ENCODE measurements around the gene ABTB2. TPM values are rescaled to one million over a fixed set of nuclear protein-coding genes. Genes with fewer than 3 reads are reported as not detected.

Gene ABTB2
- total and polyA plus RNA-seq, 4 donors = 0.73 to 3.3 (median 2.7) TPM

DNA sequence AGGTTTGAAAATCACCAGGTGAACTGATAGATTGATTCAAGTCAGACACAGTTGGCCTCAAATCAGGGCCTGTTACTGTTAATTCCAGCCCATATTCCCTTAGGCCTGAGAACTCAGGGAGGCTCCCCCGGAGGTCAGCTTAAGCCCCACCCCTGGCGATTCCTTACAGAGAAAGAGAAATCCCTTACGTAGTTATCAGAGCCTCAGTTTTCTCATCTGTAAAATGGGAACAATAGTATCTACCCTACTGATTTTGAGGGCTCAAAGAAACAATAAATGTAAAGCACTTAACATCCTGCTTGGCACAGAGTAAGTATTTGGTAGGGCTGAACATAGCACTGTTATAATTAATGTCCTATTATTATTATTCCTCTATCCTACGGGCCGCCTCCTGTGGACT is 158.3 kb downstream of the ABTB2 start:
- no peak for TF ChIP-seq CTCF (IDR thresholded peaks at IDR 0.05; ENCODE audit: control extremely low read depth, extremely low read depth)
- Histone ChIP-seq H3K27ac (ENCODE audit: low read depth in 1 of 2, low read length in 1 of 2) (no peak overlapping the region), H3K4me1 (ENCODE audit: control insufficient read depth in 5 of 5, insufficient read depth in 5 of 5, low read length in 5 of 5) (peaks cover 0 to 7% (median 0%) of the 10 kb centered on the region in 5 donors), H3K9ac (ENCODE audit: insufficient read depth in 1 of 2, low read length in 2 of 2) (no peak overlapping the region), H3K27me3 (ENCODE audit: control insufficient read depth in 3 of 3, insufficient read depth in 3 of 3, low read length in 2 of 3) (no peaks in the 10 kb centered on the region), H3K9me3 (ENCODE audit: control insufficient read depth in 4 of 4, insufficient read depth in 3 of 4, low read length in 3 of 4) (peaks cover 0 to 2% (median 0%) of the 10 kb centered on the region in 4 donors), H3K4me3 (no peak overlapping the region), H3K36me3 (ENCODE audit: control insufficient read depth in 4 of 4, insufficient read depth in 4 of 4, low read length in 4 of 4) (peaks cover 0 to 3% (median 0%) of the 10 kb centered on the region in 4 donors)
- 75 to 79% methylated on average over 5 of the region's 5 CpGs for WGBS, 2 donors
- ATAC-seq (ENCODE audit: insufficient read depth, low FRiP score) = no peak
- DNase-seq = no peak

DNA sequence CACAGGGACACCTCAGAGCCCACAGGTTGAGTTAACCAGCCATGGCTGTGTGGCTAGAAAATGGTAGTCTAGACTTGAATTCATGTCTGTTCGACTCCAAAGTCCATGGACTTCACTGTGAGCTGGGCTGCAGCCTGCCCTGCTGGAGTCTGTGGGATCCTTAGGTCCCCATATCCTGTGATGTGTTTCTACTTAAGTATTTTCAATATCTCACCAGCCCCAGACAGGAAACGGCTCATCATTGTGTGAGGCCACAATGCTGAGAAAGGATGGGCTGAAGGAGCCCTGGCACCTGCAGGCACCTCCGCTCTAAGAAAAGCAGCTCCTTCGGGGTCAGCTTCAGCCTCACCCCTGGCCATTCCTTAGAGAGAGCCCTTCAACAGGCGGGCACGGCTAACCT is 159.3 kb downstream of the ABTB2 start:
- no peaks in the 10 kb centered on the region for H3K27me3 ChIP-seq (ENCODE audit: control insufficient read depth in 3 of 3, insufficient read depth in 3 of 3, low read length in 2 of 3)
- H3K27ac ChIP-seq (ENCODE audit: low read depth in 1 of 2, low read length in 1 of 2) = no peak overlapping the region
- ATAC-seq (ENCODE audit: insufficient read depth, low FRiP score) = no peak
- peaks cover 0 to 2% (median 0%) of the 10 kb centered on the region in 4 donors for H3K9me3 ChIP-seq (ENCODE audit: control insufficient read depth in 4 of 4, insufficient read depth in 3 of 4, low read length in 3 of 4)
- no peak overlapping the region for H3K9ac ChIP-seq (ENCODE audit: insufficient read depth in 1 of 2, low read length in 2 of 2)
- 79 to 80% methylated on average over 6 of the region's 6 CpGs for WGBS, 2 donors
- H3K4me1 ChIP-seq (ENCODE audit: control insufficient read depth in 5 of 5, insufficient read depth in 5 of 5, low read length in 5 of 5) = peaks cover 0 to 7% (median 0%) of the 10 kb centered on the region in 5 donors
- DNase-seq = no peak
- H3K4me3 ChIP-seq = no peak overlapping the region
- no peak for TF ChIP-seq CTCF (IDR thresholded peaks at IDR 0.05; ENCODE audit: control extremely low read depth, extremely low read depth)
- peaks cover 0 to 3% (median 0%) of the 10 kb centered on the region in 4 donors for H3K36me3 ChIP-seq (ENCODE audit: control insufficient read depth in 4 of 4, insufficient read depth in 4 of 4, low read length in 4 of 4)

DNA sequence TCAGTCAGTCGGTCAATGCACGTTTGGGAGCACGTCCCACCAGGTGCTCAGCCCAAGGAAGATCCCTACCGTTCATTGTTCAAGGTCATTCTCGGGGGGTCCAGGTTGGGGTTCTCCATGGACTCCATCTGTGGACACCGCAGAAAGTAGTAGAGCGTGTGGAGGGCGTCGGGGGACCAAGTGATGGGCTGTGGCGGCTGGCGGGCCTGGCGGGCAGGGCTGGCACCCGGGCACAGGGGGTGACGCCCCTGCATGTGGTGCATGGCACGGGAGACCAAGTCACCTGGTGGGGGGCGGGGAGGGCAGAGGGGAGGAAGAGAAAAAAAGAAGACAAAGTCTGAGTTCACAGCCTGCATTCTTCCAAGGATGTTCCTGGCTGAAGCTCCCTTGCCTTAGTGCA is 160.6 kb downstream of the ABTB2 start:
- 96% methylated on average over 16 of the region's 16 CpGs for WGBS, 2 donors
- no peak overlapping the region for H3K4me3 ChIP-seq

More for the DNA sequence above, 160.6 kb downstream of the ABTB2 start:
- peaks cover 0 to 14% (median 6%) of the 10 kb centered on the region in 5 donors for H3K4me1 ChIP-seq (ENCODE audit: control insufficient read depth in 5 of 5, insufficient read depth in 5 of 5, low read length in 5 of 5)
- peaks cover 0 to 3% (median under 1%) of the 10 kb centered on the region in 4 donors for H3K36me3 ChIP-seq (ENCODE audit: control insufficient read depth in 4 of 4, insufficient read depth in 4 of 4, low read length in 4 of 4)
- no peaks in the 10 kb centered on the region for H3K9me3 ChIP-seq (ENCODE audit: control insufficient read depth in 4 of 4, insufficient read depth in 3 of 4, low read length in 3 of 4)
- no peak for DNase-seq
- H3K27ac ChIP-seq (ENCODE audit: low read depth in 1 of 2, low read length in 1 of 2) = no peak overlapping the region
- H3K27me3 ChIP-seq (ENCODE audit: control insufficient read depth in 3 of 3, insufficient read depth in 3 of 3, low read length in 2 of 3) = no peaks in the 10 kb centered on the region
- no peak for ATAC-seq (ENCODE audit: insufficient read depth, low FRiP score)
- H3K9ac ChIP-seq (ENCODE audit: insufficient read depth in 1 of 2, low read length in 2 of 2) = no peak overlapping the region
- no peak for TF ChIP-seq CTCF (IDR thresholded peaks at IDR 0.05; ENCODE audit: control extremely low read depth, extremely low read depth)
